ENCODE measurements around the gene PRRT1B.
A peak's percentile ranks its signal among the peaks of the same experiment; 100 is the strongest.

PRRT1B gene

DNA sequence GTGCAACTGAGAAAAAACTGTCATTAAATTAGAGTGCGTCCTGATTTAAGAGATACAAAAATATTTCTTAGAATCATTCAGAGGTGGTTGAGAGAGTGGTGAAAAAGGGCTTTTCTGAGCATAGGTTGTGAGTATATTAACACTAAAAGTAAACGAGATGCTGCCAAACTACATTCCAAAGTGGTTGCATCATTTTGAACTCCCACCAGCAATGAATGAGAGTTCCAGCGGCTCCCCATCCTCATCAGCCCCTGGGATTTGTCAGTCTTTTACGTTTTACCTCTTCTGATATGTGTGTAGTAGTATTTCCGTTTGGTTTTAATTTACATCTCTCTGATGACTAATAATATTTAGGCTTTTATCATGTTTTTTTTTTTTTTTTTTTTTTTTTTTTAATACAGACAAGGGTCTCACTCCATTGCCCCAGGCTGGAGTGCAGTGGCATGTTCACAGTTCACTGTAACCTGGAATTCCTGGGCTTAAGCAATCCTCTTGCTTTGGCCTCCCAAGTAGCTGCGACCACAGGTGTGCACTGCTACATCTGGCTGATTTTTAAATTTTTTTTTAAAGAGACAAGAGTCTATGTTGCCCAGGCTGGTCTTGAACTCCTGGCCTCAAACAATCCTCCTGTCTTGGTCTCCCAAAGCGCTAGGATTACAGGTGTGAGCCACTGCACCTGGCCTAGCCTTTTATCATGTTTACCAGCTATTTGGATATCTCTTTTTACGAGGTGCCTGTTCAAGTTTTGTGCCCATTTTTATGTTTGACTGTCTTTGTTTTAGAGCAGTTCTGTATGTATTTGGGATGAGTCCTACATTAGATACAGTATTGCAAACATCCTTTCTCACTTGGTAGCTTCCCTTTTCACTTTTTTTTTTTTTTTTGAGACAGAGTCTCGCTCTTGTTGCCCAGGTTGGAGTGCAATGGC, 17.0 kb downstream of the PRRT1B start:
- peaks cover 0 to 2% of the 10 kb centered on the region in 2 experiments for H3K36me3 ChIP-seq (ENCODE audit: control insufficient read depth in 1 of 2, insufficient read depth in 2 of 2, low read length in 2 of 2)
- peak overlapping the region; percentile 44 for H3K4me2 ChIP-seq (ENCODE audit: low read length)

DNA sequence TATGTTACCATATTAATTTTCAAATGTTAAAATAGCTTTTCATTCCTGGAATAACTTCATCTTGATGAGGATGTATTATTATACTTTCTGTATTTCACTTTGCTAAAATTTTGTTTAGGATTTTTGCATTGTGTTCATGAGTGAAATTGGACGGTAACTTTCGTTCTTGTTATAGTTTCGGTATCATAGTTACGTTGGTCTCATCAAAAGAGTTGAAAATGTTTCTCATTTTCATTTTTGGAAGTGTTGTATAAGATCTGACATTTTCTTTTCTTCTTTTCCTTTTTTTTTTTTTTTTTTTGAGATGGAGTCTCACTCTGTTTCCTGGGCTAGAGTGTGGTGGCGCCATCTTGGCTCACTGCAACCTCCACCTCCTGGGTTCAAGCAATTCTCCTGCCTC, 20.0 kb downstream of the PRRT1B start:
- Histone ChIP-seq H4K8ac (ENCODE audit: low read depth, low read length) (no peak overlapping the region), H4K91ac (ENCODE audit: low read depth, low read length) (no peak overlapping the region), H3K23ac (ENCODE audit: low read length) (no peak overlapping the region), H3K27me3 (ENCODE audit: insufficient read depth, low read length) (no peaks in the 10 kb centered on the region), H2BK5ac (ENCODE audit: low read depth, low read length, poor library complexity) (no peak overlapping the region), H3K9ac (ENCODE audit: low read length) (no peak overlapping the region), H3K18ac (ENCODE audit: low read length) (no peak overlapping the region), H3K79me1 (ENCODE audit: low read length) (peaks cover 4% of the 10 kb centered on the region), H3K9me3 (ENCODE audit: insufficient read depth, low read depth, low read length) (no peaks in the 10 kb centered on the region), H2AFZ (ENCODE audit: insufficient read depth, low read length, poor library complexity) (no peak overlapping the region), H2BK120ac (ENCODE audit: insufficient read depth, low read length, poor library complexity) (no peak overlapping the region), H3K36me3 (ENCODE audit: control insufficient read depth in 1 of 2, insufficient read depth in 2 of 2, low read length in 2 of 2) (peaks cover 6 to 13% of the 10 kb centered on the region in 2 experiments), H3K4ac (ENCODE audit: low read depth, low read length) (no peak overlapping the region), H2BK12ac (ENCODE audit: low read length) (no peak overlapping the region), H2AK5ac (ENCODE audit: low read length) (no peak overlapping the region), H3K4me2 (ENCODE audit: low read length) (no peak overlapping the region), H3K4me3 (ENCODE audit: low read depth, low read length) (no peak overlapping the region), H3K79me2 (ENCODE audit: control insufficient read depth, insufficient read depth, low read length, poor library complexity) (no peaks in the 10 kb centered on the region), H3K4me1 (ENCODE audit: control insufficient read depth in 1 of 2, insufficient read depth in 2 of 2, low read length in 2 of 2) (peaks cover 0 to 3% of the 10 kb centered on the region in 2 experiments), H4K12ac (ENCODE audit: low read depth, low read length) (no peak overlapping the region), H3K27ac (ENCODE audit: low read depth, low read length) (no peak overlapping the region), H3K14ac (ENCODE audit: low read length) (no peak overlapping the region)
- WGBS (ENCODE audit: extremely low coverage, insufficient coverage, insufficient read length): no CpG with 5 or more reads among the region's 5 CpGs
- DNase-seq: no peak

More for the DNA sequence above, 17.0 kb downstream of the PRRT1B start:
- Histone ChIP-seq H3K79me1 (ENCODE audit: low read length) (peaks cover 4% of the 10 kb centered on the region), H3K9me3 (ENCODE audit: insufficient read depth, low read depth, low read length) (no peaks in the 10 kb centered on the region), H3K18ac (ENCODE audit: low read length) (no peak overlapping the region), H3K27me3 (ENCODE audit: insufficient read depth, low read length) (no peaks in the 10 kb centered on the region), H2BK12ac (ENCODE audit: low read length) (no peak overlapping the region), H3K4me3 (ENCODE audit: low read depth, low read length) (no peak overlapping the region), H4K8ac (ENCODE audit: low read depth, low read length) (peak overlapping the region; percentile 51), H2BK120ac (ENCODE audit: insufficient read depth, low read length, poor library complexity) (no peak overlapping the region), H3K4me1 (ENCODE audit: control insufficient read depth in 1 of 2, insufficient read depth in 2 of 2, low read length in 2 of 2) (peaks cover 3% of the 10 kb centered on the region in 2 experiments), H2AFZ (ENCODE audit: insufficient read depth, low read length, poor library complexity) (no peak overlapping the region), H3K27ac (ENCODE audit: low read depth, low read length) (peak overlapping the region; percentile 72), H3K23ac (ENCODE audit: low read length) (no peak overlapping the region), H4K12ac (ENCODE audit: low read depth, low read length) (no peak overlapping the region), H2AK5ac (ENCODE audit: low read length) (no peak overlapping the region), H3K14ac (ENCODE audit: low read length) (no peak overlapping the region), H4K91ac (ENCODE audit: low read depth, low read length) (no peak overlapping the region), H3K9ac (ENCODE audit: low read length) (no peak overlapping the region), H3K79me2 (ENCODE audit: control insufficient read depth, insufficient read depth, low read length, poor library complexity) (no peaks in the 10 kb centered on the region), H2BK5ac (ENCODE audit: low read depth, low read length, poor library complexity) (peak overlapping the region; percentile 78), H3K4ac (ENCODE audit: low read depth, low read length) (no peak overlapping the region)
- DNase-seq: peak; percentile 64 to 91
- no CpG with 5 or more reads among the region's 9 CpGs for WGBS (ENCODE audit: extremely low coverage, insufficient coverage, insufficient read length)

DNA sequence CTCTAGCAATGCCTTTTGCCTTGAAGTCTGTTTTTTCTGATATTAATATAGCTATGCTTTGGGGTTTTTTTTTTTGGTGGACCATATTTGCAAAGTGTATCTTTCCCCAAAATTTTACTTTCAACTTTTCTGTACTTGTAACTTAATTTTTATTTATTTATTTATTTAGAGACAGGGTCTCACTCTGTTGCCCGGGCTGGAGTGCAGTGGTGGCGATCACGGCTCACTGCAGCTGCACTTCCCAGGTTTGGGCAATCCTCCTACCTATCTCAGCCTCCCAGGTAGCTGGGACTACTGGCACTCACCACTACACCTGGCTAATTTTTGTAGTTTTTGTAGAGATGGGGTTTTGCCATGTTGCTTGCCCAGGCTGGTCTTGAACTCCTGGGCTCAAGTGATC, 20.8 kb downstream of the PRRT1B start:
- no peak overlapping the region for H3K9ac ChIP-seq (ENCODE audit: low read length)
- H3K9me3 ChIP-seq (ENCODE audit: insufficient read depth, low read depth, low read length): no peaks in the 10 kb centered on the region
- H2BK5ac ChIP-seq (ENCODE audit: low read depth, low read length, poor library complexity): no peak overlapping the region
- no peak overlapping the region for H2AFZ ChIP-seq (ENCODE audit: insufficient read depth, low read length, poor library complexity)
- DNase-seq: no peak
- no peak overlapping the region for H3K4me2 ChIP-seq (ENCODE audit: low read length)
- no CpG with 5 or more reads among the region's 3 CpGs for WGBS (ENCODE audit: extremely low coverage, insufficient coverage, insufficient read length)
- H2BK12ac ChIP-seq (ENCODE audit: low read length): no peak overlapping the region
- H3K4me3 ChIP-seq (ENCODE audit: low read depth, low read length): no peak overlapping the region
- peaks cover 0 to 3% of the 10 kb centered on the region in 2 experiments for H3K4me1 ChIP-seq (ENCODE audit: control insufficient read depth in 1 of 2, insufficient read depth in 2 of 2, low read length in 2 of 2)
- H4K91ac ChIP-seq (ENCODE audit: low read depth, low read length): no peak overlapping the region
- H4K8ac ChIP-seq (ENCODE audit: low read depth, low read length): no peak overlapping the region
- H4K12ac ChIP-seq (ENCODE audit: low read depth, low read length): no peak overlapping the region
- H3K27ac ChIP-seq (ENCODE audit: low read depth, low read length): no peak overlapping the region
- no peaks in the 10 kb centered on the region for H3K27me3 ChIP-seq (ENCODE audit: insufficient read depth, low read length)
- no peaks in the 10 kb centered on the region for H3K79me2 ChIP-seq (ENCODE audit: control insufficient read depth, insufficient read depth, low read length, poor library complexity)
- H3K79me1 ChIP-seq (ENCODE audit: low read length): peaks cover 4% of the 10 kb centered on the region
- peaks cover 9 to 16% of the 10 kb centered on the region in 2 experiments for H3K36me3 ChIP-seq (ENCODE audit: control insufficient read depth in 1 of 2, insufficient read depth in 2 of 2, low read length in 2 of 2)
- no peak overlapping the region for H2AK5ac ChIP-seq (ENCODE audit: low read length)
- H3K18ac ChIP-seq (ENCODE audit: low read length): no peak overlapping the region
- H2BK120ac ChIP-seq (ENCODE audit: insufficient read depth, low read length, poor library complexity): no peak overlapping the region
- no peak overlapping the region for H3K4ac ChIP-seq (ENCODE audit: low read depth, low read length)
- H3K14ac ChIP-seq (ENCODE audit: low read length): no peak overlapping the region
- no peak overlapping the region for H3K23ac ChIP-seq (ENCODE audit: low read length)

DNA sequence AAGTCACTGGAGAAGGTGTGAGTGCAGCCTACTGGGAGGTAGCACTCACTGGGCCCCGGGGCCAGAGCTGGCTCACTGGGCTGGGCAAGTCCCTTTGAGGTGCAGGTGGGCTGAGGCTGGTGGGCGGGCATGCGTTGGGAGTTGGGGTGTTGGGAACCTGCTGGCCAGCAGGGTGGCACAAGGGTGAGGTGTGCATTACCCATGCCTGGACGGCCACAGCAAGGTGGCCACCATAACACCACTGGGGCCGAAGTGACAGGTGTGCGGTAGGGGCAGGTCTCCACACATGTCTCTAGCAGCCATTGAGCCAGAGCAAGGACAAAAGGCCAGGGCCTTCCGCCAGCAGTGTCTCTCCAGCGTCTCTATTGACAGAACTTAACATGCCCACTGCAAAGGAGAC, 22.6 kb downstream of the PRRT1B start:
- peak overlapping the region; percentile 80 for H4K12ac ChIP-seq (ENCODE audit: low read depth, low read length)
- peaks cover 12 to 21% of the 10 kb centered on the region in 2 experiments for H3K36me3 ChIP-seq (ENCODE audit: control insufficient read depth in 1 of 2, insufficient read depth in 2 of 2, low read length in 2 of 2)
- H3K79me2 ChIP-seq (ENCODE audit: control insufficient read depth, insufficient read depth, low read length, poor library complexity): no peaks in the 10 kb centered on the region
- no peak overlapping the region for H4K91ac ChIP-seq (ENCODE audit: low read depth, low read length)
- H2BK5ac ChIP-seq (ENCODE audit: low read depth, low read length, poor library complexity): no peak overlapping the region
- H3K4me2 ChIP-seq (ENCODE audit: low read length): no peak overlapping the region
- WGBS (ENCODE audit: extremely low coverage, insufficient coverage, insufficient read length): no CpG with 5 or more reads among the region's 8 CpGs
- no peaks in the 10 kb centered on the region for H3K27me3 ChIP-seq (ENCODE audit: insufficient read depth, low read length)
- H3K18ac ChIP-seq (ENCODE audit: low read length): no peak overlapping the region
- H2AK5ac ChIP-seq (ENCODE audit: low read length): no peak overlapping the region
- H3K9ac ChIP-seq (ENCODE audit: low read length): no peak overlapping the region
- H3K23ac ChIP-seq (ENCODE audit: low read length): no peak overlapping the region
- no peaks in the 10 kb centered on the region for H3K79me1 ChIP-seq (ENCODE audit: low read length)
- no peaks in the 10 kb centered on the region for H3K4me1 ChIP-seq (ENCODE audit: control insufficient read depth in 1 of 2, insufficient read depth in 2 of 2, low read length in 2 of 2)
- H3K9me3 ChIP-seq (ENCODE audit: insufficient read depth, low read depth, low read length): no peaks in the 10 kb centered on the region
- H2BK120ac ChIP-seq (ENCODE audit: insufficient read depth, low read length, poor library complexity): no peak overlapping the region
- no peak overlapping the region for H3K4ac ChIP-seq (ENCODE audit: low read depth, low read length)
- no peak overlapping the region for H2AFZ ChIP-seq (ENCODE audit: insufficient read depth, low read length, poor library complexity)
- no peak overlapping the region for H3K27ac ChIP-seq (ENCODE audit: low read depth, low read length)
- DNase-seq: no peak
- H2BK12ac ChIP-seq (ENCODE audit: low read length): no peak overlapping the region
- peak overlapping the region; percentile 38 for H4K8ac ChIP-seq (ENCODE audit: low read depth, low read length)
- H3K4me3 ChIP-seq (ENCODE audit: low read depth, low read length): peak overlapping the region; percentile 3
- H3K14ac ChIP-seq (ENCODE audit: low read length): no peak overlapping the region

All from trophoblast cell (in vitro differentiated cells and primary cell).